ENCODE results near the gene CCDC102B. TPM values are rescaled to one million over a fixed set of nuclear protein-coding genes. Genes with fewer than 3 reads are reported as not detected.

Gene CCDC102B
- total RNA-seq, 1 donor from 2014 or later, result 6.1 TPM

DNA sequence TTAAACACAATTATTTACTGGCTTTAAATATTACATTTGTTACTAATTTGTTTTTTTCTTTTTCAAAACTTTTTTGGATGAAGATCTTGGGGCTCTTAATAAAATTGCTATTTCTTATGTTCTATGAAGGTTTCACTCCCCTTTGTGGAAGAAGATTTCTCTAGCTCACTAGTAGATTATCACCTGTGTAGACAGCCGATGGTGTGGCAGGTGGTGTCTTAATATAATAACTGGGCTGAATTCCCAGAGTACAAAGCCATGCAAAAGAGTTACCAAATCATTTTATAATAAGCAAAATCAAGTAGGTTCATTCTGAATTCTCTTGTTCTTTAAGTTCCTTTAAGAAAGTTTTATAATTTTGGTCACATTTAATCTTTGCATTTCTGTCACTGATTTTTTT, 233.7 kb downstream of the CCDC102B start:
- Histone ChIP-seq H3K4me3 (no peak overlapping the region), H3K9me3 (replicated peaks) (no peaks in the 10 kb centered on the region), H3K36me3 (no peaks in the 10 kb centered on the region), H3K27me3 (ENCODE audit: low read depth) (no peaks in the 10 kb centered on the region), H3K4me1 (no peaks in the 10 kb centered on the region), H3K27ac (replicated peaks) (no peak overlapping the region)
- no peak for DNase-seq
- intact Hi-C loops (cut with micrococcal nuclease), result no loop called here
- TF ChIP-seq, protein P1, sequence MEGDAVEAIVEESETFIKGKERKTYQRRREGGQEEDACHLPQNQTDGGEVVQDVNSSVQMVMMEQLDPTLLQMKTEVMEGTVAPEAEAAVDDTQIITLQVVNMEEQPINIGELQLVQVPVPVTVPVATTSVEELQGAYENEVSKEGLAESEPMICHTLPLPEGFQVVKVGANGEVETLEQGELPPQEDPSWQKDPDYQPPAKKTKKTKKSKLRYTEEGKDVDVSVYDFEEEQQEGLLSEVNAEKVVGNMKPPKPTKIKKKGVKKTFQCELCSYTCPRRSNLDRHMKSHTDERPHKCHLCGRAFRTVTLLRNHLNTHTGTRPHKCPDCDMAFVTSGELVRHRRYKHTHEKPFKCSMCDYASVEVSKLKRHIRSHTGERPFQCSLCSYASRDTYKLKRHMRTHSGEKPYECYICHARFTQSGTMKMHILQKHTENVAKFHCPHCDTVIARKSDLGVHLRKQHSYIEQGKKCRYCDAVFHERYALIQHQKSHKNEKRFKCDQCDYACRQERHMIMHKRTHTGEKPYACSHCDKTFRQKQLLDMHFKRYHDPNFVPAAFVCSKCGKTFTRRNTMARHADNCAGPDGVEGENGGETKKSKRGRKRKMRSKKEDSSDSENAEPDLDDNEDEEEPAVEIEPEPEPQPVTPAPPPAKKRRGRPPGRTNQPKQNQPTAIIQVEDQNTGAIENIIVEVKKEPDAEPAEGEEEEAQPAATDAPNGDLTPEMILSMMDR (IDR thresholded peaks at IDR 0.05; ENCODE audit: borderline replicate concordance), result no peak

DNA sequence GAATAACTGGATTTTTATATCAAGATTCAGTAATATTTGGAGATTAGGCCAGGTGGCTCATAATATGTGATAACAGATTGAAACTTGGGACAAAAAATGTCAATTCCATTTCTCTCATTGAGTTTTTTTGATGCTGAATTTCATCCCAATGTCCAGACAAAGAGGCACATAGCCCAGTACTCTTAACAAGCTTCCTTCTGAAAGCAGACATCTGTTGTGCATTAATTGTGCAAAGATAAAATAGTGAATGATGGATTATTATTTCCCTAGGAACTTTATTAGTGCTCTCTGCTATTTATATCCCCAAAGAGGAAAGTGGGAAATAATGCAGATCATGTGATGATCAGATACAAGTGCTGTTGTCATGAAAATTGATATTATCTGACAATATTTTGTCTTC, 234.1 kb downstream of the CCDC102B start:
- Histone ChIP-seq H3K4me1 (no peaks in the 10 kb centered on the region), H3K27me3 (ENCODE audit: low read depth) (no peaks in the 10 kb centered on the region), H3K36me3 (no peaks in the 10 kb centered on the region), H3K9me3 (replicated peaks) (no peaks in the 10 kb centered on the region), H3K27ac (replicated peaks) (no peak overlapping the region), H3K4me3 (no peak overlapping the region)
- TF ChIP-seq, protein P1 (IDR thresholded peaks at IDR 0.05; ENCODE audit: borderline replicate concordance), result no peak
- intact Hi-C loops (cut with micrococcal nuclease), result no loop called here
- DNase-seq, result no peak

DNA sequence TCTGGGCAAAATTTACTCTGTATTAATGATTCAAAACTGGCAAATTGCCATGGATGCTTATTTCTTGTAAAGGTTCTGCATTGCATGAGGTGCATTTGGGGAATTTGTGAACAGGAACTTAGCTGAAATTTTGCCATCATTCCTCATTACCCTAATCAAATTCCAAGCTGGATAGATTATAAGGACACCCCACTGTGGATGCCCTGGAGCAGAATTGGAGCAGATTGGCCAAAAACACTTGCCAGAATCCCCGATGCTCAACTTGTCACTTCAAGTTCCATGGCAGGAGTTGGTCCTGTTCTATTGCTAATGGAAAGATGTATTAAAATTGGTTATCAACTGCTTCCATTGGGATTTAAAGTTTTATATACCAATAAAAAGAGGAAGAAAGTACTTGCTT, 237.9 kb downstream of the CCDC102B start:
- Histone ChIP-seq H3K27me3 (ENCODE audit: low read depth) (no peaks in the 10 kb centered on the region), H3K36me3 (no peaks in the 10 kb centered on the region), H3K27ac (replicated peaks) (no peak overlapping the region), H3K4me1 (no peaks in the 10 kb centered on the region), H3K4me3 (no peak overlapping the region), H3K9me3 (replicated peaks) (no peaks in the 10 kb centered on the region)
- DNase-seq, result no peak
- TF ChIP-seq, protein P1 (IDR thresholded peaks at IDR 0.05; ENCODE audit: borderline replicate concordance), result no peak
- intact Hi-C loops (cut with micrococcal nuclease), result no loop called here

DNA sequence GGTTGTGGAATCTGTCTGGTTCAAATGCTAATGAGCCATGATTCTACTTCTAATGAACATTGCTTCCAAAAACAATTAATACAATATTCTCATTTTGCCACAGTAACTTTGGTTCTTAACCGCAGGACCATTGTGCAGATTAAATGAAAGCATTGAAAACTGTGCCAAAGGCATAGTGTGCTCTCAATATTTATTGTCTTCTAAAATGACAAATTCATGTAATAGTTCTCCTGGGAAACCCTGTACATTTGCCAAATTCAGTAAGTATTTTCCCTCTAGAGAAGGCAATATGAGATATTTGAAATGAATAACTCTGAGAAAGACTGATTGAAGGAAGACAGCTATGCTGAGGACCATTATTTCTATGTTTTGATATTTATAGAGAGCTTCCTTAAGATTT, 246.3 kb downstream of the CCDC102B start:
- DNase-seq, result no peak
- no peaks in the 10 kb centered on the region for H3K4me1 ChIP-seq
- no peak overlapping the region for H3K4me3 ChIP-seq
- H3K27me3 ChIP-seq (ENCODE audit: low read depth), result no peaks in the 10 kb centered on the region
- no peaks in the 10 kb centered on the region for H3K36me3 ChIP-seq
- intact Hi-C loops (cut with micrococcal nuclease), result no loop called here
- TF ChIP-seq, protein P1 (IDR thresholded peaks at IDR 0.05; ENCODE audit: borderline replicate concordance), result no peak
- peaks cover 11% of the 10 kb centered on the region for H3K9me3 ChIP-seq (replicated peaks)
- H3K27ac ChIP-seq (replicated peaks), result no peak overlapping the region

DNA sequence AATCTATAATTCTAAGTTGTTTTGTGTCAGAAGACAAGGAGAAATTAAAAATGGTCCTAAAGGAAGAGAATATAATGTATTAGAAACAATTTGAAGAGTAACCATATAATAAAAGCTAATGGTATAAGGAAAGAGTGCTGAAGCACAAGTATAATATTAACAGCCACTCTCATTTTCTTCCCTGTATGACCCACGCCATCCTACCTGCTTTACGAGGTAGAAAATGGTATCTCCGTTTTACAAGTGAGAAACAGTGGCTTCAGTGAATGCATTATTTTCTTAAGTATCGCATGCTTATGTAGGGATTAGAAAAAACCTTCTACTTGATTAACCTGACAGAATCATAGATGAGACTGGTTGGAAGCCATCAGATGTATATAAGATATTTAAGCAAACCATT, 266.2 kb downstream of the CCDC102B start:
- Histone ChIP-seq H3K27me3 (ENCODE audit: low read depth) (no peaks in the 10 kb centered on the region), H3K9me3 (replicated peaks) (peaks cover 20% of the 10 kb centered on the region), H3K36me3 (no peaks in the 10 kb centered on the region), H3K4me1 (no peaks in the 10 kb centered on the region), H3K4me3 (no peak overlapping the region), H3K27ac (replicated peaks) (no peak overlapping the region)
- no peak for DNase-seq
- intact Hi-C loops (cut with micrococcal nuclease), result no loop called here
- TF ChIP-seq, protein P1 (IDR thresholded peaks at IDR 0.05; ENCODE audit: borderline replicate concordance), result no peak

DNA sequence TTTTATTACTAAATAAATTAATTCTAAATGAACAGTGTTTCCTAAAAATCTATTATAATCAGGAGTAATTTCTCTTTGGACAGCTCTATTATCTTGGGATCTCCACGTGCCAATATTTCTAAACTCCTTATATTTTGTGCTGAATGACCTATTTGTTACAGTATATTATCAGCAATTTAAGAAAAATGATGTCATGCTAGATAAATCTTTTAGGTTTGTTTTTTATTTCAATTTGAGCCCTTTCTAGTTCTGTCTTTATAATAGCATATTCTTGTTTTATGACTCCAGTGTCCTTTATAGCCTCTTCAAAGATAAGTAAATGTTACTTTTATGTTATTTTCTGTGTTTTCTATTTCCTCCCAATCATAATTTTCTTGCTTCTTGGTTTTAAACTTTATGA, 269.2 kb downstream of the CCDC102B start:
- H3K4me1 ChIP-seq, result no peaks in the 10 kb centered on the region
- TF ChIP-seq, protein P1 (IDR thresholded peaks at IDR 0.05; ENCODE audit: borderline replicate concordance), result no peak
- no peak overlapping the region for H3K4me3 ChIP-seq
- H3K27ac ChIP-seq (replicated peaks), result no peak overlapping the region
- H3K9me3 ChIP-seq (replicated peaks), result peaks cover 15% of the 10 kb centered on the region
- no peaks in the 10 kb centered on the region for H3K36me3 ChIP-seq
- H3K27me3 ChIP-seq (ENCODE audit: low read depth), result no peaks in the 10 kb centered on the region
- no peak for DNase-seq
- intact Hi-C loops (cut with micrococcal nuclease), result no loop called here

Data from left ventricle myocardium inferior (tissue), 1 donor.